ENCODE results near the gene CARMIL1.

DNA sequence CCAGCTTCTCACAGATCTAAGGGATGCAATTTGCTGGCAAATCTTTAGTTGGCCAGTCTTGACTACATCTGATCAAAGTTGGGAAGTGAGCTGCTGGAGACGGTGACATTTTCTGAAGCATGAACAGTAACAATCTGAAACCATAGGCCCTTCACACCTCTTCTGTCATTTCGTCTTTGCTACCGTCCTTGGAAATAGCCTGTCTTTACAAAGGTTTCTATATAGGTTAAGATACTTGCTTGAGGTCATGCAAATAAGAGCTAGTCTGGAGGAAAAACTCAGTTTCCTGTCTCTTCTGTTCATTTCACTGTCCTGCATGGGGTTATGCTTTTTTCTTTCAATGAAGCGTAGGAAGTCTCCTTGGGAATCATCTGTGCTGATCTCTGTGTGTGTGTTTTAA is 55.6 kb downstream of the CARMIL1 start:
- TF ChIP-seq POLR2A (IDR thresholded peaks at IDR 0.05; ENCODE audit: low read depth, low read length) (no peak), POLR2AphosphoS5 (IDR thresholded peaks at IDR 0.05; ENCODE audit: low read depth, low read length) (no peak), TAF1 (IDR thresholded peaks at IDR 0.05; ENCODE audit: low read depth, low read length) (no peak)
